ENCODE measurements around the gene TPRG1. TPM values are rescaled to one million over a fixed set of nuclear protein-coding genes. Genes with fewer than 3 reads are reported as not detected.

TPRG1 gene
- polyA plus RNA-seq, 1 donor (not counting 4 experiments of a cell fraction or from before 2014, with no cell fraction given): 1.5 TPM

GRCh38 chr3:189353318-189353965 lies 181.7 kb downstream of the TPRG1 start:
- TF ChIP-seq CTCF (optimal IDR thresholded peaks at IDR 0.05 in 1 of 3, IDR thresholded peaks at IDR 0.05 in 1 of 3, conservative IDR thresholded peaks at IDR 0.05 in 1 of 3; ENCODE audit: extremely low read depth in 1 of 3, insufficient read depth in 2 of 3, low read length in 3 of 3): no peak
- no peak for TF ChIP-seq EZH2 (IDR thresholded peaks at IDR 0.05; ENCODE audit: low read length)
- FAIRE-seq: peak; percentile 89
- H2AFZ ChIP-seq (ENCODE audit: control insufficient read depth, low read length): peak overlapping the region; percentile 54
- peak overlapping the region; percentile 85 for H3K27ac ChIP-seq (ENCODE audit: control insufficient read depth, insufficient read depth, low read length)
- peaks cover 38% of the 10 kb centered on the region for H3K4me1 ChIP-seq (ENCODE audit: control insufficient read depth, extremely low read depth, insufficient read depth, low read length)
- H3K9ac ChIP-seq (ENCODE audit: control insufficient read depth, extremely low read depth, insufficient read depth, low read length): peak overlapping the region; percentile 65
- dilution Hi-C loops (cut with MboI; ENCODE audit: extremely low pct_ligation_motif_present, low sequenced_read_pairs): no loop called here
- no peaks in the 10 kb centered on the region for H3K36me3 ChIP-seq (ENCODE audit: control insufficient read depth in 2 of 2, extremely low read depth in 1 of 2, insufficient read depth in 2 of 2, low read length in 2 of 2)
- peaks cover 3% of the 10 kb centered on the region for H3K9me1 ChIP-seq (ENCODE audit: control insufficient read depth, extremely low read depth, insufficient read depth, low read length)
- no peak overlapping the region for H3K4me3 ChIP-seq (ENCODE audit: control insufficient read depth in 2 of 3, extremely low read depth in 1 of 3, insufficient read depth in 2 of 3, low read depth in 1 of 3, low read length in 3 of 3)
- H3K4me2 ChIP-seq (ENCODE audit: control insufficient read depth, extremely low read depth, insufficient read depth, low read depth, low read length): peak overlapping the region; percentile 71
- H3K9me3 ChIP-seq (ENCODE audit: control insufficient read depth, low read depth, low read length): no peaks in the 10 kb centered on the region
- no peaks in the 10 kb centered on the region for H3K27me3 ChIP-seq (ENCODE audit: control insufficient read depth, extremely low read depth, insufficient read depth, low read length)
- H4K20me1 ChIP-seq (ENCODE audit: control insufficient read depth, extremely low read depth, insufficient read depth, low read length): no peaks in the 10 kb centered on the region
- no peaks in the 10 kb centered on the region for H3K79me2 ChIP-seq (ENCODE audit: control insufficient read depth, insufficient read depth, low read length)
- peak; percentile 63 for DNase-seq (ENCODE audit: low read depth, low spot score)

GRCh38 chr3:189353988-189354889 lies 182.5 kb downstream of the TPRG1 start:
- no peaks in the 10 kb centered on the region for H3K79me2 ChIP-seq (ENCODE audit: control insufficient read depth, insufficient read depth, low read length)
- no peaks in the 10 kb centered on the region for H3K27me3 ChIP-seq (ENCODE audit: control insufficient read depth, extremely low read depth, insufficient read depth, low read length)
- H3K27ac ChIP-seq (ENCODE audit: control insufficient read depth, insufficient read depth, low read length): peak overlapping the region; percentile 85
- peak overlapping the region; percentile 14 for H2AFZ ChIP-seq (ENCODE audit: control insufficient read depth, low read length)
- H3K36me3 ChIP-seq (ENCODE audit: control insufficient read depth in 2 of 2, extremely low read depth in 1 of 2, insufficient read depth in 2 of 2, low read length in 2 of 2): no peaks in the 10 kb centered on the region
- H3K4me3 ChIP-seq (ENCODE audit: control insufficient read depth in 2 of 3, extremely low read depth in 1 of 3, insufficient read depth in 2 of 3, low read depth in 1 of 3, low read length in 3 of 3): no peak overlapping the region
- H3K9ac ChIP-seq (ENCODE audit: control insufficient read depth, extremely low read depth, insufficient read depth, low read length): peak overlapping the region; percentile 65
- H3K9me1 ChIP-seq (ENCODE audit: control insufficient read depth, extremely low read depth, insufficient read depth, low read length): peaks cover 3% of the 10 kb centered on the region
- no peaks in the 10 kb centered on the region for H3K9me3 ChIP-seq (ENCODE audit: control insufficient read depth, low read depth, low read length)
- FAIRE-seq: peak; percentile 46
- peak; percentile 46 for DNase-seq (ENCODE audit: low read depth, low spot score)
- no peak for TF ChIP-seq EZH2 (IDR thresholded peaks at IDR 0.05; ENCODE audit: low read length)
- no peak for TF ChIP-seq CTCF (optimal IDR thresholded peaks at IDR 0.05 in 1 of 3, IDR thresholded peaks at IDR 0.05 in 1 of 3, conservative IDR thresholded peaks at IDR 0.05 in 1 of 3; ENCODE audit: extremely low read depth in 1 of 3, insufficient read depth in 2 of 3, low read length in 3 of 3)
- peak overlapping the region; percentile 71 for H3K4me2 ChIP-seq (ENCODE audit: control insufficient read depth, extremely low read depth, insufficient read depth, low read depth, low read length)
- peaks cover 38% of the 10 kb centered on the region for H3K4me1 ChIP-seq (ENCODE audit: control insufficient read depth, extremely low read depth, insufficient read depth, low read length)
- dilution Hi-C loops (cut with MboI; ENCODE audit: extremely low pct_ligation_motif_present, low sequenced_read_pairs): no loop called here
- H4K20me1 ChIP-seq (ENCODE audit: control insufficient read depth, extremely low read depth, insufficient read depth, low read length): no peaks in the 10 kb centered on the region
